RPMI8226 (cell line): ENCODE results near the gene ZNF615.
"Not testable (repeated sequence)": the region's sequence is repeated elsewhere in the genome, so short reads cannot be mapped to it uniquely, and the experiment has no call there.

Experiments used
- DNase-seq: peaks from one replicate; pipeline ENCODE4 v3.0.0-alpha.2; 2015

Gene ZNF615

GRCh38 chr19:51980116-51980736 lies 27.8 kb downstream of the ZNF615 start:
- DNase-seq = no peak

DNA sequence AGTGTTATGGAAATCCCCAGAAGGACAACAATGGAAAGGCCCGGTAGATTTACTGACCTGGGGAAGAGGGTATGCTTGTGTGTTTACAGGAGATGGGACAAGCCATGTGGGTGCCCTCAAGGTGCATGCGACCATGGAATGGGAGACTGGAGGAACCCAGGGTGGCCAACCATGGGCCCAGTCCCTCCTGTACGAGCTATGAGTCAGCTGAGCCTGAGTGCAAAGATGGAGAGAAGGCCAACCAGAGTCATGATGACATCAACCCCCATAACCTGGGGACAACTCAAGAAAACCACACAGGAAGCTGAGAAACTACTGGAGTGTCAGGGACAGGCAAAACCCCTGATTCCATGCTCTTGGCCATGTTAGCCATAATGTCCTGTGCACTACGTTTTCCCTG lies 29.1 kb downstream of the ZNF615 start:
- no peak for DNase-seq

DNA sequence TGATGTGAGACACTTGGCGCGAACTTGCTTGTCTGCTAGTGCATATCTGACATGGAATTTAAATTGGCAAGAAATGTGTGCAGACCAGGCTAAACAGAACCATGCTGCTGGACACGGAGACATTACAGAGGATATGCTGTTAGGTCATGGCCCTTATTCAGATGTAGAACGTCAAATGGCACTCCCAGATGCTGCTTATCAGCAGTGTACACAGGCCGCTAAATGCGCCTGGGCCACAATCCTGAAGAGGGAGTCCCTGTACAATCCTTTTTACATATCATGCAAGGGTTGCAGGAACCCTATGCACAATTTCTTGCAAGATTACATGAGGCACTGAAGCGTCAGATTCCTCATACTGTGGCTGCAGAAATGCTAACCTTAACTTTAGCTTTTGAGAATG lies 30.7 kb downstream of the ZNF615 start:
- DNase-seq = no peak

DNA sequence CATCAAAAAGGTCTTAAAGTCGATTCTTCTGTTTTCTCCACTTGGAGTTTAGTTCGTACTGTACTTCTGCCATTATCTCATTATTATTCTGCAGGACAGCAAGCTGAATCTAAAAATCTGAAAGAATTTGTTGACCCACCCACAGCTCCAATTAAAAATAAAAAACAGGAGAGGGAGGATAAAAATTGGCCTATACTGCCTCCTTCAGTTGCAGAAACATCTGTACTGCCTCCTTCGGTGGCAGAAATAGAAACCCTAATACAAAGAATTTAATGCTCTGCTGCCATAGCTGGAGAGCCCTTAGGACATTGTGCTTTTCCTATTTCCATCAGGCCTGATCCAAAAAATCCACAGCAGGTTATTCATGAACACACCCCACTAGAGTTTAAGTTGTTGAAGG lies 31.2 kb downstream of the ZNF615 start:
- DNase-seq = no peak

DNA sequence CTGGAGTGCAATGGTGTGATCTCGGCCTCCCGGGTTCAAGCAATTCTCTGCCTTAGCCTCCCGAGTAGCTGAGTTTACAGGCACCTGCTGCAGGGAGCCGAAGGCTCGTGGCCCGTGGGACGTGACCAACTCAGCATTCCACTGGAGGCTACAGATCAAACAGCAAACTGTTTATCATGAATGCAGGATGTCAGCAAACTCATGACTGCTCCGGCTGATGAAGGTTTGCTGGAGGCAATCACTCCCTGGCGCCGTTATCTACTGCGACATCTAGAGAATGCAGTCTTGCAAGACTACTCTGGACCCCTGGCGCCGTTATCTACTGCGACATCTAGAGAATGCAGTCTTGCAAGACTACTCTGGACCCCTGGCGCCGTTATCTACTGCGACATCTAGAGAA lies 32.2 kb downstream of the ZNF615 start:
- DNase-seq = not testable (repeated sequence)

GRCh38 chr19:51971624-51972023 lies 36.4 kb downstream of the ZNF615 start:
- DNase-seq = peak; percentile 14

DNA sequence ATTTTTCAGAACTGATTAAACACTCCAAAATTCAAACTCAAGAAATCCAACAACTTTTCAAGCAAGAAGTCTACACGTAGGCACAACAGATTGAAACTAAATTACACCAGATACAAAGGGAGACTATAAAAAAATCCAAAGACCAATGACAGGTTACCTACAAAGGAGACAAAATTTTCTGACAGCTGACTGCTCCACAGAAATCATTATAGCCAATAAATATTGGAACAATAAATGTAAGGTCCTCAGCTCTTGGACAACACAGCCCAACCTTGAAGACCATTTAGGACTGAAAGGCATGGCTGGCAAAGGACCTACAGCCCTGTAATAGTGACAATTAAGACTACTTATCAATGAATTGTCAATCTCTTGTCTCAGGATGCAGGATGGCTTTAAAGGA lies 37.3 kb downstream of the ZNF615 start:
- no peak for DNase-seq

- DNase-seq = no peak
Observed at GRCh38 chr19:51965583-51965982, 42.4 kb downstream of the ZNF615 start.

DNA sequence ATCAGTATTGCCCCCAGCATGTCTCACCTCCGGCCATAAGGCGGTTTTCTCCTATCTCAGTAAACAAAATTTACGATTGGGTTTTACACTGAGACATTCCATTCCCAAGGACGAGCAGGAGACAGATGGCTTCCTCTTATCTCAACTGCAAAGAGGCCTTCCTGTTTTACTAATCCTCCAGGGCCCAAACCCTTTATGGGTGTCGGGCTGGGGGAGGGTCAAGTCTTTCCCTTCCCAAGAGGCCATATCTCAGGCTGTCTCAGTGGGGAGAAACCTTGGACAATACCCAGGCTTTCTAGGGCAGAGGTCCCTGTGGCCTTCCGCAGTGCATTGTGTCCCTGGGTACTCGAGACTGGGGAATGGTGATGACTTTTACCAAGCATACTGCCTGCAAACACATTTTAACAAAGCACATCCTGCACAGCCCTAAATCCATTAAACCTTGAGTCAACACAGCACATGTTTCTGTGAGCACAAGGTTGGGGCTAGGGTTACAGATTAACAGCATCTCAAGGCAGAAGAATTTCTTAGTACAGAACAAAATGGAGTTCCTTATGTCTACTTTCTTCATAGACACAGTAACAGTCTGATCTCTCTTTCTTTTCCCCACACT lies 47.3 kb downstream of the ZNF615 start:
- not testable (repeated sequence) for DNase-seq

GRCh38 chr19:51959791-51960190 lies 48.2 kb downstream of the ZNF615 start:
- no peak for DNase-seq

DNA sequence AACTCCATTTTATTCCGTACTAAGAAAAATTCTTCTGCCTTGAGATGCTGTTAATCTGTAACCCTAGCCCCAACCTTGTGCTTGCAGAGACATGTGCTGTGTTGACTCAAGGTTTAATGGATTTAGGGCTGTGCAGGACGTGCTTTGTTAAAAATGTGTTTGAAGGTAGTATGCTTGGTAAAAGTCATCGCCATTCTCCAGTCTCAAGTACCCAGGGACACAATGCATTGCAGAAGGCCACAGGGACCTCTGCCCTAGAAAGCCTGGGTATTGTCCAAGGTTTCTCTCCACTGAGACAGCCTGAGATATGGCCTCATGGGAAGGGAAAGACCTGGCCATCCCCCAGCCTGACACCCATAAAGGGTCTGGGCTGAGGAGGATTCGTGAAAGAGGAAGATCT lies 50.2 kb downstream of the ZNF615 start:
- not testable (repeated sequence) for DNase-seq

DNA sequence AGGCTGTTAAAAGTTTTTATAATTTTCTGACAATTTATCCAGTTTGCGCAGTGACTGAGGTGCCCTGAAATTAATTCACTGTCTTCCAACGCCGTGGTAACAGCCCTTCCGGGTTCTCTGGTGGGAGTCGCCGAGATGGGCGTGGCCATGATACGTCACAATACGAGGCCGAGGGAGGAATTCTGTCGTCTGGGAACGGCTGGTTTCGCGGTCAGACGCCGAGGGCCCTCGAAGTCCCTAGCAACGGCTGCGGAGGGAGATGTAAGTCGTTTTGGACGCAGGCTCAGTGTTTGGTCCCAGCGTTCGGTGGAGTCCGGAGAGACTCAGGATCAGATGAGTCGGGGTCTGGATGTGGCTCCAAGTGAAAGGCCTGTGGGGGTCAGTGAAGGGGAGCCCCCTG lies 59.0 kb downstream of the ZNF615 start:
- no peak for DNase-seq

DNA sequence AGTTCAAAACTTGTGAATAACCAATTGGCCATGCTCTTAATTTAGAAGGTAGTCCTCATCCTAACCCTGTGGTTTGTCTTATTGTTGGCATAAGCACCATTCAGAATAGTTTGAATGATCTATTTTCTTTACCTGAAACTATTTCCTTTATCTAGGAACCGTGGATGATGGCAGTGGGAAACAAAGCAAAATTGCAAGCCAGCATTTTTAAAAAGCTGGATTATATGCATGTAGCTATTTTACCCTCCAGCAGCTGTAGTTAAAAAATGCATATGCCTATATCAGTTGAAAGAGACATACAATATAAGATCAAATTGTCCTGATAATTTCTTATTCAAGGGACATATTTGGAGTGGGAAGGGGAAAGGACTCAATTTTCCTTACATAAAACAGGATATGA lies 61.4 kb downstream of the ZNF615 start:
- no peak for DNase-seq

GRCh38 chr19:51944798-51945552 lies 63.0 kb downstream of the ZNF615 start:
- DNase-seq = no peak
